ENCODE results near the gene ULK4.

DNA sequence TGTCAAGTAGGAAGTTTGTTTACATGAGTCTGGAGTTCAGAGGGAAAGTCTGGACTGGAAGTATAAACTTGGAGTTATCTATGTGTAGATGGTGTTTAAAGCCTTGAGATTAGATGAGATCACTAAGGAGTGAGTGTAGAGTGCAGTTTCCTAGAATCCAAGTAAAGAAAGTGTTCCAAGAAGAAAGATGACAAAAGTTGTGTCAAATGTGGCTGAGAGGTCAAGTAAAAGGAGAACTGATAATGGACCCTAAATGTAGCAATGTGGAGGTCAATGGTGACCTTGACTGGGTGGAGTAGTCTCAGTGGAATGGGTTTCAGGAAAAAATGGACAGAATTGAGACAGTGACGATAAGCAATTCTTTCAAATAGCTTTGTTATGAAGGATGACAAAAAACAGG, 39.9 kb upstream of the ULK4 start:
- TF ChIP-seq POLR2A (IDR thresholded peaks at IDR 0.05): no peak
- TF ChIP-seq, protein P1, sequence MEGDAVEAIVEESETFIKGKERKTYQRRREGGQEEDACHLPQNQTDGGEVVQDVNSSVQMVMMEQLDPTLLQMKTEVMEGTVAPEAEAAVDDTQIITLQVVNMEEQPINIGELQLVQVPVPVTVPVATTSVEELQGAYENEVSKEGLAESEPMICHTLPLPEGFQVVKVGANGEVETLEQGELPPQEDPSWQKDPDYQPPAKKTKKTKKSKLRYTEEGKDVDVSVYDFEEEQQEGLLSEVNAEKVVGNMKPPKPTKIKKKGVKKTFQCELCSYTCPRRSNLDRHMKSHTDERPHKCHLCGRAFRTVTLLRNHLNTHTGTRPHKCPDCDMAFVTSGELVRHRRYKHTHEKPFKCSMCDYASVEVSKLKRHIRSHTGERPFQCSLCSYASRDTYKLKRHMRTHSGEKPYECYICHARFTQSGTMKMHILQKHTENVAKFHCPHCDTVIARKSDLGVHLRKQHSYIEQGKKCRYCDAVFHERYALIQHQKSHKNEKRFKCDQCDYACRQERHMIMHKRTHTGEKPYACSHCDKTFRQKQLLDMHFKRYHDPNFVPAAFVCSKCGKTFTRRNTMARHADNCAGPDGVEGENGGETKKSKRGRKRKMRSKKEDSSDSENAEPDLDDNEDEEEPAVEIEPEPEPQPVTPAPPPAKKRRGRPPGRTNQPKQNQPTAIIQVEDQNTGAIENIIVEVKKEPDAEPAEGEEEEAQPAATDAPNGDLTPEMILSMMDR (IDR thresholded peaks at IDR 0.05): no peak
